GM19193 (cell line): ENCODE measurements around the gene CARM1.

Experiments used
- POLR2A ChIP-seq: IDR thresholded peaks from 4 replicates; pipeline ENCODE4 v1.6.1; 2011; ENCODE audit not compliant: insufficient read depth, insufficient read length; ENCODE audit errors: extremely low read depth

The CARM1 gene

DNA sequence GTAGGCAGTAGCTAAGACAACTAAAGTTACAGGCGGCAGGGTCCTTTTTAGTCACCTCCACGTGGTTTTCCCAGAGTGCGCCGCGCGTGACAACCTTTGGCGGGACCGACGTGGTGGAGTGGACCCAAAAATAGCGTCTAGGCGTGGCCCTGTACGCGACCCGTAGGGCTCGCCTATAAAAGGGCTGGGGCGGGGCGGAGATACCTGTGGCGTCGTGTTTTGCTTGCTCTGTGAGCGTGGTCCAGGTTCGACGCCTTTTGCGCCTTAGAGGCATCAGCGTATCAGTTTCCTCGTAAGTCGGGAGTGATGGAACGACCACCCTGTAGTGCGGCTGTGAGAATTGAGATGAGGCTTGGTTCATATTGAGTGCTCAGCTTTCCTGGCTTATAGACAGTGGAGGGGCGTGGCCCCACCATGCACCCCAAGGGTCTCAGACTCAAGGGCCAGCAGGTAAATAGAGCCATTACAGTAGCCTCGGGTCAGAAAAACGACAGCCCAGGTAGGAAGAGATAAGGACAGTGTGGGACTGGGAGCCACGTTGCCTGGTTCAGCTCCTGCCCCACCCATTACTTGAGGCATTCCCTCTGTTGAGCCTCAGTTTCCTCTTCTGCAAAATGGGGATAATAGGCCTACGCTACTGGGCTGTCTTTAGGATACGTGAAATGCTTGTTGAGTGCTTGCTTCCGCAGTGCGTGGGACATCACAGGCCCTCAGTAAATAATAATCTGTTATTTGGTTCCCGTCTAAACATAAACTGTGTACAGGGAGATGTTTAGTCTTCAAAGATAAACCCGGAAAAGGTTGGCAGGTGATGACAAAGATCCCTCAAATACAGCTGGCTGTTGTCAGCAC is 34.6 kb upstream of the CARM1 start:
- TF ChIP-seq POLR2A = no peak

DNA sequence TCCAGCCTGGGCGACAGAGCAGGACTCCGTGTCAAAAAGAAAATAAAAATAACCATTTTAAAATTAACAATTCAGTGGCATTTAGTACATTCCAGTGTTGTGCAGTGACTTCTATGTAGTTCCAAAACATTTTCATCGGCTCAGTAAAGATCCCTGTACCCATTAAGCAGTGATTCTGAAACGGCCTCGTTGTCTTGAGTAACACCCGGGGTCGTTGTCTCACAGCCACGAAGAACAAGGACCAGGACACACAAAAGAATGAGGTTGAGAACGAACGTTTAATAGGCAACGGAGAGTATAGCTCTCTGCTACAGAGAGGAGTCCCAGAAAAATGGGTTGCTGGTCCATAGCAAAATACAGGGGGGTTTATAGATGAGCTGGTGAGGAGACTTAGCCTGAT is 33.0 kb upstream of the CARM1 start:
- TF ChIP-seq POLR2A = no peak

DNA sequence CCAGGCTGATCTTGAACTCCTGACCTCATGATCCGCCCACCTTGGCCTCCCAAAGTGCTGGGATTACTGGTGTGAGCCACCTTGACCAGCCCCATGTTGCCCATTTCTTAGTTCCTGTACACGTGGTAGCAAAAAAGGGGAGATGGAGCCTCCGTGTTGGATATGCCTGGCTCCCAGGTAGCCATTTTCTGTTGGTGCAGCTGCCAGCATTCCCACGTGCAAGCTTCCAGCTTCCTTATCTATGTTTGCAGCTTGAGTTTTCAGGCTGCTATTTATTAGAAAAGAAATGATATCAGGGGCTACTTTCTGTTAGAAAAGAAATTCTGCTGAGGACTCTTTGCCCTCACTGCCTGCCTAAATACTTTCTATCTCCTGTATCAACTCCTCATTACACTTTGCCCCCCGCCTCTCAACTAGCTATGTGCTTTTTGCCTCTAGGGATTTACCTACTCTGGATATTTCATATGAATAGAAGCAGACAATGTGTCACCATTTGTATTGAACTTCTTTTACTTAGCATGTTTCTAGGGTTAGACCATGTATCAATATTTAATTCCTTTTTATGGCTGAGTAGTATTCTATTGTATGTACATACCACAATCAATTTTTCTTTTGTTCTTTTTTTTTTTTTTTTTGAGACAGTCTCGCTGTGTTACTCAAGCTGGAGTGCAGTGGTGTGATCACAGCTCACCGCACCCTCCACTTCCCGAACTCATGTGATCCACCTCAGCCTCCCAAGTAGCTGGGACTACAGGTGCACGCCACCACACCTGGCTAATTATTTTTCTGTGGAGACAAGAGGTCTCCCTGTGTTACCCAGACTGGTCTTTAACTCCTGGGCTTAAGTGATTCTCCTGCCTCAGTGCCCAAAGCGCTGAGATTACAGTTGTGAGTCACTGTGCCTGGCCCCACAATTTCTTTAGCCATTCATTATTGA is 32.0 kb upstream of the CARM1 start:
- TF ChIP-seq POLR2A = no peak

- no peak for TF ChIP-seq POLR2A
These were observed 28.6 kb upstream of the CARM1 start for GRCh38 chr19:10842788-10843187.

DNA sequence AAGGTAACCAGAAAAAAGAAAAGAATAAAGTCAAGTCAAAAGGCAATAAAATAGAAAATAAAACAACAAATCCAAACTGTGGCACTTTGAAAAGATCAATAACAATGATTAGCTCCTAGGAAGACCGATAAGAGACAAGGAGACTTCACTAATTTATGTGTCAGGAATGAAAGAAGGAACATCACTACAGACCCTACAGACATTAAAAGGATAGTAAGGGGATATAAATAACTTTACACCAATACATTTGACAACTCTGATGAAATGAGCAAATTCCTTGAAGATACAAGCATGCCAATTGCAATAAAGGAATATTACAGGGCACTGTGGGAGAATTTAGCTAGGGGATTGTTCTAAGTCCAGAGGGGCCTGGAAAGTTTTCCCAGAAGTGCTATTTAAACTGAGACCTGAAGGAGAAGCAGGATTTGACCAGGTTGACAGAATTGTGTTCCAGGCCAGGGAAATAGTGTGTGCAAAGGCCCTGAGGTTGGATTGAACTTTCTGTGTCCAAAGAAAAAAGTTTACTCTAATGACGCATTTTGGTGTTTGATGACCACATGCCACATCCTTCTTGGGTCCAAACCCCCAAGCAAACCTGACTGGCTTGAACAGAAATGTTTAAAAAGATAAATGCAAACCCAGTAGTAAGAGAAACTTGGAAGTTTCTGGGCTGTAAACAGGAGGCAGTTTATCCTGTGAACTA is 24.7 kb upstream of the CARM1 start:
- no peak for TF ChIP-seq POLR2A

DNA sequence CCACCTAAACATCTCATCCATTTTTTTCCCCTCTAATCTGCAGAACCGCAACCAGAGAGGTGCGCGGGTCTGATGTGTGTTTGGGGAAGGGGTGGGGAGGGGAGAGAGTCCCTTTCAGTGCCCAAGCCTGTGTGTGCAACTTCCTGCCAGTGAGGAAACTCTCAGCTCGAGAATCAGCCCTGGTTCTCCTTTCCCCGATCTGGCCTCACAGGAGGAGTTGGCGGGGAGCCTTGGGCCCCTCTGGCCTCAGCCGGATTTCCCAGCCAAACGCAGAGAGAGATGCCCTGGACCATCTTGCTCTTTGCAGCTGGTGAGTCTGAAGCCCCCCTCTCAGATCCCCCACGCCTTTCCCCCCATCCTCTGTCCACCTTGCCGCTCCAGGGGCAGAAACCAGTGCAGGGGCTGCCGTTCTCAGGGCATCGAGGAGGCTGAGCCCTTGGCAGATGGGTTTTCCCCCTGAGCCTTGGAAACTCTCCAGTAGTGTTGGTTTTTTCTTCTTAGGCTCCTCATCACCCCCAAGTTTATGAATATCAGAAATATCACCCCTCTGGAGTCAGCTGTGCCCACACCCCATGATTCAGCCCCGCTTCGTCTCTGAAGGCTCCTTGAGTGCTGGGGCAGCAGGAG is 23.0 kb upstream of the CARM1 start, which contains the start of gene C19orf38:
C19orf38 (plus strand) TSS at position 186 of the 627 bp plus-strand sequence; CDS start at position 280, 94 bp downstream.
- no peak for TF ChIP-seq POLR2A

DNA sequence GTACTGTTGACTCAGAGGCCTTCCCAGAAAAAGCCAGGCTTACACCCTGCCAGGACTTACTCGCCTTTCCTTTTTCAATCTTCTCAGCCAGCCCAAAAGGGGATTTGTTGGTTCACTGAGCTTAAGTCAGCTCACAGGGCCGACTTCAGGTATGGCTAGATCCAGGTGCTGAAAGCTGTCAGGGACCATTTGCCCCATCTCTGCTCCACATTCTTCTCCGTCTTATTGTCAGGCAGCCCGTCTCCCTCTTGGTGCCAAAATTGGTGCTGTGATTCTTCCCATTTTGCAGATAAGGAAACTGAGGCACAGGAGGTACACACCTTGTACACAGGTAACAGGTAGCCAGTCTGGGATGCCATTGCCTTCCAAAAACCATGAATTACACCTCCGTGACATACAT is 20.7 kb upstream of the CARM1 start:
- no peak for TF ChIP-seq POLR2A

DNA sequence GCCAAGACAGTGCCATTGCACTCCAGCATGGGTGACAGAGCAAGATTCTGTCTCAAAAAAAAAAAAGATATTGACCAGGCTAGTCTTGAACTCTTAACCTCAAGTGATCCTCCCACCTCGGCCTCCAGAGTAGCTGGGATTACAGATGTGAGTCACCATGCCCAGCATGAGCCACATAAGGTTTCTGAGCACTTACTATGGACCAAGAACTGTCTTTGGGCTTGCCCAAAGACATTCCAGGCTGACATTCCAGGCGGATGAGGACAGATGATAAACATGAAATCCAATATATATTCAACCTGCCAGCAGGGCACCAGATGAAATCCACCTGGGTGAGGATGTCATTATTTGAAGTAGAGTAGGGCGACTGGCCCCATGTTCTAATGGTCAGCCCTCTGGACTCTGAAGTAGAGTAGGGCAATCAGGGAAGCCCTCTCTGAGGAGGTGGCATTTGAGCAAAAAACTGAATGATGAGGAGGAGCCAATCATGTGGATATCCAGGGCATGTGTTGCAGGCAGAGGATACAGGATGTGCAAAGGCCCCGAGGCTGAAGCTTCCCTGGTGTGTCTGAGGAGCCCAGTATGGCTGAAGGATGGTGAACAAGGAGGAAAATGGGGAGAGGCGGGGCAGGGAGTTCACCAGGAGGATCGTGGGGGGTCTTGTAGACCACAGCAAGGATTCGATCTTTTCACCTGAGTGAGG is 19.1 kb upstream of the CARM1 start:
- TF ChIP-seq POLR2A = no peak

DNA sequence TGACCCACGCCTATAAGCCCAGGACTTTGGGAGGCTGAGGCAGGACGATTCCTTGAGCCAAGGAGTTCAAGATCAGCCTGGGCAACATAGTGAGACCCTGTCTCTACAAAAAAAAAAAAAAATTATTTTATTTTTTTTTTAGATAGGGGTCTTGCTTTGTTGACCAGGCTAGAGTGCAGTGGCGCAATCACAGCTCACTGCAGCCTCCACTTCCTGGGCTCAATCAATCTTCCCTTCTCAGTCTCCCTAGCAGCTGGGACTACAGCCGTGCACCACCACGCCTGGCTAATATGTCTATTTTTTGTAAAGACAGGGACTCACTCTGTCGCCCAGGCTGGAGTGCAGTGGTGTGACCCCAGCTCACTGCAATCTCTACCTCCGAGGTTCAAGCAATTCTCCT is 18.4 kb upstream of the CARM1 start:
- TF ChIP-seq POLR2A = no peak

- TF ChIP-seq POLR2A = no peak
These were observed 16.8 kb upstream of the CARM1 start for GRCh38 chr19:10854350-10855089.

DNA sequence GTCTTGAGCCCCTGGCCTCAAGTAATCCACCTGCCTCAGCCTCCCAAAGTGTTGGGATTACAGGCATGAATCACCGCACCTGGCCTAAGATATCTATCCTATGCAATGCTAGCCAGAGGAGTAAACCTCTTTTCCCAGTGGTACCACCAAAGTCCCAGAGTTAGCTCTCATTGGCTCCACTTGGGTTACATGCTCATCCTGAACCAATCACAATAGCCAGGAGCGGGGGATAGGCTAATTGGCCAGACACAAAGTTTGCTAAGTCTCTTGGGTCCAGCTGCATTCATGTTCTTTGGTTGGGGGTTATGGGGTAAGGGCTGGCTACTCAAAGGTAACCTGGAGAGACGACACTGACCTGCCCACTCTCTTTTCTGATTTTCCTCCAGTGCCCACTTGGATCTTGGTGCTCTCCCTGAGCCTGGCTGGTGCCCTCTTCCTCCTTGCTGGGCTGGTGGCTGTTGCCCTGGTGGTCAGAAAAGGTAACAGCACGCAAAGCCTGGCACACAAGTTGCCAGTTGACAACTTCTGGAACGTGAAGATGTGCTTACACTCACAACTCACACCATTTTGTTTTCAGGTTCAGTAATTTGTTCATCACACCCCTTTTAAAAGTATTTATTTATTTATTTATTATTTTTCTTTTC is 15.4 kb upstream of the CARM1 start:
- no peak for TF ChIP-seq POLR2A

DNA sequence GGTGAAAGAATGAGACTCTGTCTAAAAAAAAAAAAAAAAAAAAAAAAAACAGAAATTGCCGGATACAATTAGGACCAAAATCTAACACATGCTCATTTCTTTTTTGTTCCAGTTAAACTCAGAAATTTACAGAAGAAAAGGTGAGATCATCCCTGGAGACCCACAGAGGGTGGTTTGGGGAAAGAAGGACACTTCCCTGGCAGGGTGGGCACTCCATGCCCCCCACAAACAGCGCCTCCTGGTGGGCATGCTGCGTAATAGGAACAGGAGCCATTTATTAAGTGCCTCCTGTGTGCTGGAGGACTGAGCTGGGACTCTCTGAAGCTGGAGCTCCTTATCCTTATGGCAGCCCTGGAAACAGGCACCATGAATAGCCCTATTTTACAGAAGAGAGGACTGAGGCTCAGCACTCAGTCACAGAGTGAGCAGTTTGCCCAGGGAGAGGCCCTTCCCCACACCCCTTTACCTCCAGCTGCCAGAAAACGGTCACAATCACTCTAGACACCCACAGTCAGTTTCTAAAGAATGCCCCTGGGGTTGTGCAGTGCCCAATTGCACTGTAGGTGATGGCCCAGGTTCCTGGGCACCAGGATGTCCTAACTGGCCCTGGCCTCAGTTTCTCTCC is 13.0 kb upstream of the CARM1 start:
- no peak for TF ChIP-seq POLR2A
